Measurements from ENCODE around the gene FGFR2.

The FGFR2 gene

GRCh38 chr10:121610798-121611323, 12.6 kb upstream of the FGFR2 start:
- no peak for DNase-seq (ENCODE audit: low read depth)

GRCh38 chr10:121609426-121610380, 11.5 kb upstream of the FGFR2 start:
- DNase-seq (ENCODE audit: low read depth) = no peak

GRCh38 chr10:121608469-121609190, 10.4 kb upstream of the FGFR2 start:
- DNase-seq (ENCODE audit: low read depth) = no peak

- DNase-seq (ENCODE audit: low read depth) = no peak
Observed at GRCh38 chr10:121607310-121608055, 9.2 kb upstream of the FGFR2 start.

- DNase-seq (ENCODE audit: low read depth) = no peak
Observed at GRCh38 chr10:121605708-121606107, 7.5 kb upstream of the FGFR2 start.

- no peak for DNase-seq (ENCODE audit: low read depth)
Observed at GRCh38 chr10:121601458-121601857, 3.2 kb upstream of the FGFR2 start.

- DNase-seq (ENCODE audit: low read depth) = no peak
Observed at GRCh38 chr10:121600611-121601010, 2.4 kb upstream of the FGFR2 start.

- DNase-seq (ENCODE audit: low read depth) = no peak
Observed at GRCh38 chr10:121599947-121600346, 1.7 kb upstream of the FGFR2 start.

- no peak for DNase-seq (ENCODE audit: low read depth)
Observed at GRCh38 chr10:121597504-121598262, 561 bp downstream of the FGFR2 start.

- no peak for DNase-seq (ENCODE audit: low read depth)
Observed at GRCh38 chr10:121596689-121597503, 1.3 kb downstream of the FGFR2 start.

- DNase-seq (ENCODE audit: low read depth) = no peak
Observed at GRCh38 chr10:121595806-121596688, 2.2 kb downstream of the FGFR2 start.

GRCh38 chr10:121595351-121595805, 2.9 kb downstream of the FGFR2 start:
- DNase-seq (ENCODE audit: low read depth) = no peak

GRCh38 chr10:121594623-121595350, 3.5 kb downstream of the FGFR2 start:
- no peak for DNase-seq (ENCODE audit: low read depth)

GRCh38 chr10:121594076-121594475, 4.2 kb downstream of the FGFR2 start:
- DNase-seq (ENCODE audit: low read depth) = no peak

- DNase-seq (ENCODE audit: low read depth) = no peak
Observed at GRCh38 chr10:121593281-121594075, 4.8 kb downstream of the FGFR2 start.

GRCh38 chr10:121592155-121592890, 5.9 kb downstream of the FGFR2 start:
- DNase-seq (ENCODE audit: low read depth) = no peak

- no peak for DNase-seq (ENCODE audit: low read depth)
Observed at GRCh38 chr10:121591186-121591585, 7.1 kb downstream of the FGFR2 start.

All from GM04504 (cell line).